HG03354 (cell line): ENCODE data around the gene MCF2L.

ENCODE experiments used
- ATAC-seq: cut with Tn5 transposase; IDR thresholded peaks from one replicate; pipeline ENCODE4 v1.9.1; 2021; ENCODE audit warnings: mild to moderate bottlenecking; ENCODE audit not compliant: unreplicated experiment, poor library complexity, severe bottlenecking

Gene MCF2L

DNA sequence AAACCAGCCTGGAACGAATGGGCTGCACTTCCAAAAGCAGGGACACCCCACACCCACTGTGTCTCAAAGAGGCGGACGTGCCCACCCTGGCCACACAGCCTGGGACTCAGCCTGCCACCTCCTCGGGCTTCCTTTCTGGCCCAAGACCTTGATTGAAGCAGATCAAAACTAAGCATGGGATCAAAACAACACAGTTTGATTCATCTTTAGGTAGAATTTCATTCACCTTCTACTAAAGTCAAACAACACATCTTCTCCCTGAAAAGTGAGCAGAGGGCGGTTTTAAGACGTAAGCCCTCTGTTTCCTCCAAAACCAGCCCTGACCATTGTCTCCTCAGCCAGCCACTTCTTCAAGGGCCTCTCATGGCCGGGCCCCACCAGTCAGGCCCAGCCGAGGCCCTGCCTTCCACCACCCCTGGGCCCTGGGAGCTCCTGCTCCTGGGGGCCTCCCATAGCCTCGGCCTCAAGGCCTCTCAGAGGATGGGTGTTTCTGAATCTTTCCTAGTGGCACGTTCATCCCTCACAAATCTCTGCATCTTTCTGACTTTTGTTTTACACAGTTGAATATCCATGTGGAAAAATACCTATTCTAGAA is 147.3 kb downstream of the MCF2L start:
- ATAC-seq = no peak

DNA sequence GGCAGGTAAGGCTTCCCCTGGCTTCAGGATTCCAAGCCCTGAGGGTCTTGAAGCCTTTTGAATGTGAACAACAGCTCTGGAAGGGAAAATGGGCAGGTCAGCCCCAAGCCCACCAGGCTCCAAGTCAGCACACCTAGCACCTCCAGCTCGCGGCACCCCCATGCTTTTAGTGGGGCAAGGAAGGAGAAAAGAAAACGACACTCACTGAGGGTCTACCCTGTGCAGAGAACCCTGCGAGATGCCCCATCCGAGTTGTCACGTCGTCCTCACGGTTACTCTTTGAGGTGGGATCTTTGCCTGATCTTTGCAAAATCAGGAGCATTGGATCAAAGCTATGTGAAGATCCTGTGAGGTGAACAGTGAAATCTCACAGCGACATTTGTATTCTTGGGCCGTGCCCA is 147.9 kb downstream of the MCF2L start:
- ATAC-seq = no peak

DNA sequence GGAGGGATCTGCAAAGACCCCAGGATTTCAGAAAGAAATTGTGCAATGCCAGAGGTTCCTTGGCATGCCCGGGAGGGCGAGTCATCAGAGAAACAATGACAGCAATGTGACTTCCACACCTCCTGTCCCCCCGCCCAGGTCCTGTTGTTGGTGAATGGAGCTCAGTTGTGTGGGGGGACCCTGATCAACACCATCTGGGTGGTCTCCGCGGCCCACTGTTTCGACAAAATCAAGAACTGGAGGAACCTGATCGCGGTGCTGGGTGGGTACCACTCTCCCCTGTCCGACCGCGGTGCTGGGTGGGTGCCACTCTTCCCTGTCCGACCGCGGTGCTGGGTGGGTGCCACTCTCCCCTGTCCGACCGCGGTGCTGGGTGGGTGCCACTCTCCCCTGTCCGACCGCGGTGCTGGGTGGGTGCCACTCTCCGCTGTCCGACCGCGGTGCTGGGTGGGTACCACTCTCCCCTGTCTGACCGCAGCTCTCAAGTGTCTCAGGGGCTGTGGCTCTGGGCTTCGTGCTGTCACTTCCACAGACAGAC is 148.4 kb downstream of the MCF2L start:
- no peak for ATAC-seq

DNA sequence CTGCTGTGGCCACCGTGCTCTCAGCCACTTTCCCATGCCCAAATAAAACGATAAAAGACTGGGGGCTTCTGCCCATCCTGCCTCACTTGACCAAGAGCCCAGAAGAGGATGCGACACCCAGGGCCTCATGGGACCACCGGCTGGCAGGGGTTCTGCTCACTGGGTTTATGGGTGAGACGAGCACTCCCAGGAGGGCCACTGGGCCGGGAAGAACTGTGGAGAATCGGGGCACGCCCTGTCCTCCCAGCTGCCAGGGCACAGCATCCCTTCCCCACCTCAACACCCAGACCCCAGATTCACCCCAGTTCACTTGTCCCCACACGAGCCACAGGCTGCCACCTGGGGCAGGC is 148.9 kb downstream of the MCF2L start:
- ATAC-seq = no peak

DNA sequence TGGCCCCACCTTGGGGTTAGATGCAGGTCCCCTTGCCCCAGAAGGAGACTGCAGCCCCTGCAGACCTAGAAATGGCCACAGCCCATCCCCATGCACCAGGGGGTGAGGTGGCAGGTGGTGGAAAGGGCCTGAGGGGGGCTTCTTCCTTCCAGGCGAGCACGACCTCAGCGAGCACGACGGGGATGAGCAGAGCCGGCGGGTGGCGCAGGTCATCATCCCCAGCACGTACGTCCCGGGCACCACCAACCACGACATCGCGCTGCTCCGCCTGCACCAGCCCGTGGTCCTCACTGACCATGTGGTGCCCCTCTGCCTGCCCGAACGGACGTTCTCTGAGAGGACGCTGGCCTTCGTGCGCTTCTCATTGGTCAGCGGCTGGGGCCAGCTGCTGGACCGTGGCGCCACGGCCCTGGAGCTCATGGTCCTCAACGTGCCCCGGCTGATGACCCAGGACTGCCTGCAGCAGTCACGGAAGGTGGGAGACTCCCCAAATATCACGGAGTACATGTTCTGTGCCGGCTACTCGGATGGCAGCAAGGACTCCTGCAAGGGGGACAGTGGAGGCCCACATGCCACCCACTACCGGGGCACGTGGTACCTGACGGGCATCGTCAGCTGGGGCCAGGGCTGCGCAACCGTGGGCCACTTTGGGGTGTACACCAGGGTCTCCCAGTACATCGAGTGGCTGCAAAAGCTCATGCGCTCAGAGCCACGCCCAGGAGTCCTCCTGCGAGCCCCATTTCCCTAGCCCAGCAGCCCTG is 149.4 kb downstream of the MCF2L start:
- no peak for ATAC-seq

DNA sequence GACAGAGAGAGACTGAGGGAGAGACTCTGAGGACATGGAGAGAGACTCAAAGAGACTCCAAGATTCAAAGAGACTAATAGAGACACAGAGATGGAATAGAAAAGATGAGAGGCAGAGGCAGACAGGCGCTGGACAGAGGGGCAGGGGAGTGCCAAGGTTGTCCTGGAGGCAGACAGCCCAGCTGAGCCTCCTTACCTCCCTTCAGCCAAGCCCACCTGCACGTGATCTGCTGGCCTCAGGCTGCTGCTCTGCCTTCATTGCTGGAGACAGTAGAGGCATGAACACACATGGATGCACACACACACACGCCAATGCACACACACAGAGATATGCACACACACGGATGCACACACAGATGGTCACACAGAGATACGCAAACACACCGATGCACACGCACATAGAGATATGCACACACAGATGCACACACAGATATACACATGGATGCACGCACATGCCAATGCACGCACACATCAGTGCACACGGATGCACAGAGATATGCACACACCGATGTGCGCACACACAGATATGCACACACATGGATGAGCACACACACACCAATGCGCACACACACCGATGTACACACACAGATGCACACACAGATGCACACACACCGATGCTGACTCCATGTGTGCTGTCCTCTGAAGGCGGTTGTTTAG is 150.3 kb downstream of the MCF2L start:
- ATAC-seq = no peak

DNA sequence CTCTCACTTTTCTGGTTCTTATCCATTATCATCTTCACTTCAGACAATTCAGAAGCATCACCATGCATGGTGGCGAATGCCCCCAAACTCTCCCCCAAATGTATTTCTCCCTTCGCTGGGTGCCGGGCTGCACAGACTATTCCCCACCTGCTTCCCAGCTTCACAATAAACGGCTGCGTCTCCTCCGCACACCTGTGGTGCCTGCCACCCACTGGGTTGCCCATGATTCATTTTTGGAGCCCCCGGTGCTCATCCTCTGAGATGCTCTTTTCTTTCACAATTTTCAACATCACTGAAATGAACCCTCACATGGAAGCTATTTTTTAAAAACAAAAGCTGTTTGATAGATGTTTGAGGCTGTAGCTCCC is 150.8 kb downstream of the MCF2L start:
- ATAC-seq = no peak

DNA sequence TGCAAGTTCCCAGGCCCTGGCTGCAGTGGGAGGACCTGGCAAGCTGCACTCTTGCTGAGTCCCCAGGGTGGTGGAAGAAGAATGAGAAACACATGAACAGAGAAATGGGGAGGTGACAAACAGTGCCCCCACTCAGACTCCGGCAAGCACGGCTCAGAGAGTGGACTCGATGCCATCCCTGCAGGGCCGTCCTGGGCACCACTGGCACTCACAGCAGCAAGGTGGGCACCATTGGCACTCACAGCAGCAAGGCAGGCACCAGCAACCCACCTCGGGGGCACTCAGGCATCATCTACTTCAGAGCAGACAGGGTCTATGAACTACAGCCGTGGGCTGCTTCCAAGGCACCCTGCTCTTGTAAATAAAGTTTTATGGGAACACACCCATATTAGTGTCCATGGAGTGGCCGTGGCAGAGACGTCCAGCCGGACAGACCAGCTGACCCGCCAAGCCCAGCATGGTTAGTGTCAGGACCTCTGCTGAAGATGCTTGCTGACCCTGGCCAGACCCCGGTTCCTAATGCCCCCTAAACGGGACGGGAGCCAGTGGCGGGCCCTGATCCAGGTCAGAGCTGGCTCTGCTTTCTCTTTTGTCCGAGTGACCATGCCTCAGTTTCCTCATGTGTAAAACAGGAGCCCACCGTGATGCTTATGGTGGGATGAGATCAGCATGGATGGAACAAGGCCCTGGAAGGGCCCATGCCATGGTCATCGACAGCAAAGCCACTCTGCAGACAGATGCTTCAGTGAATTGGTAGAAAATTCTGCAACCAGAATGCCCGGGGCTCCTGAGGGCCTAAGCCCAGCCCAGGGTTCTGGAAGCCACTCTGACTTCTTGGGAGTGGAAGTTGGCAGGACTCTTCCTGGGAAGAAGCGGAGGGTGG is 151.5 kb downstream of the MCF2L start:
- no peak for ATAC-seq

DNA sequence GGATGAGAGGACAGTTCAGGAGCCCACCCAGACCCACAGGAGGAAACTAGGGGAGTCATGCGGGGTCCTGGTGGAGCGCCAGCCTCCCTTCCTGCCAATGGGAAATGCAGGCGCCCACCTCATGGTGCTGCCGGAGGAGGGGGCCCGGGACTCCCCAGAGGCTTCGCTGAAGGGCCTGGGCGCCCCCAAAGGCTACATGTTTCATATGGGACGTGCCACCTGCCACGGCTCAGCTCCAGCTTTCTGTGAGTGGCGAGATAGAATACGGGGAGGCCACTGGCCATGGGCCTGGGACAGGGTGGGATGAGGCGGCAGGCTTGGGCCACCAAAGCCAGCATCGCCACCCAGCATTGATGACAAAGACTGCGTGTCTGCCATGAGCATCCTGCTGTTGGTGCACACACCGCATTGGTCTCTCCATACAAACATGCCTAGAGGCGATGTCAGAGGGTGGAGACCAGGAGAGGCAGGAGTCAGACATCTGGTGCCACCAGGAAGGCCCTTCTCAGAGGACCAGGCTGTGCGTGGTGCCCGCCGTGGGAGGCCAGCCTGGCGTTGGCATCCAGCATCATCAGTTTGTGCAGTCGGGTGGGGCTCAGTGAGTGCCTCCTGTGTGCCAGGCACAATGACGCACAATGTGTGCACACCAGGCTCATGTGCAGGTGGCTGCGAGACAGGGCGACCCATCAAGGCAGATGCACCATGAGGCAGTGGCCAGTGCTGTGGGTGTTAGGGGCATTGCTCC is 152.3 kb downstream of the MCF2L start:
- ATAC-seq = no peak

DNA sequence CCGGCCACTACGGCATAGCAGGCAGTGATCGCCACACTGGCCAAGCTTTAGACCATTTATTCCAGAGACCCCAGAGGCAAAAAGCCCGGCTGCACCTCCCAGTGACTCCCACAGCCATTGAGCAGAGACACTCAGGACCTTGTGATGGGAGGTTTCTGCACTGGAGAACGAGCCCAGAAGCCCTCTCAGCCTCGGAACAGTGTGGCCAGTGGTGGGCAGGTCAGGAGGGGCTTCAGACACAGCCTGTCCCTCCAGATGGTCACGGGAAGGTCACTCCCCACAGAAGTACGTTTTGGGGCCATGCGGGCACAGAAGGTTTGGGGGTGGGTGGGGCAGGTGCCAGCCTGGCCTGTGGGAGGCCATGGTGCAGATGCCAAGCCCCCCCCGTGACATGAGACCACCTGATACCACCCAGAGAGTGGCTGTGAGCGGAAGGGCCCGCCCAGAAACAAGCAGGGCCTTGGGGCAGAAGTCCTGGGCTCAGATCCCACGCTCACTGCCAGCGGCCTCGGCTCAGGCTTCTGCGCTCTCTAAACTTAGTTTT is 153.0 kb downstream of the MCF2L start:
- no peak for ATAC-seq

DNA sequence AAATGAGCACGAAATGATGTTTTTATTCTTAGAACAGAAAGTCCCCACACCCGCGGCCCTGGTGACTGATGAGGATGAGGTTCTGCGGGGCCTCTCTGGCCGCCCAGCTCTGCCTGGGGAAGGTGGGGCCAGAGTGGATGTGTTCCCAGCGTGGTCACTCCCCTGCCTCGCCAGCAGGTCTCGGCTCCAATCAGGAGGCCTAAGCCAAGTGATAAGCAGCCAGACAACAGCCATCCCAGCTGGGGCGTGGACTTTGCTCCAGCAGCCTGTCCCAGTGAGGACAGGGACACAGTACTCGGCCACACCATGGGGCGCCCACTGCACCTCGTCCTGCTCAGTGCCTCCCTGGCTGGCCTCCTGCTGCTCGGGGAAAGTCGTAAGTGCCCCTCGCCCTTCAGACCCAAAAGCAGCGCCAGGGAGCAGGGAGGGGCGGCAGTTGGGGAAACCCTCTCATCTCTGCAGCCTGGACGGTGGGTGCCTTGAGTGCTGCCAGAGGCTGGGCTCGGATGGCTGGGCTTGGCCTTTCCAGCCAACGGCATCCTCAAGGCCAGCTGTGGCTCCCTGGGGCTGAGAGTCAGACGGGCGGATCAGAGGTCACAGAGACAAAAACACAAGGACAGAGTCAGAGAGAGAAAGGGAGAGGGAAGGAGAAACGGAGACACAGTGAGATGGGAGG is 153.7 kb downstream of the MCF2L start, which contains the start of gene F10:
Gene F10, plus strand, starts transcription at position 250 of the 676 bp plus-strand sequence. Its CDS starts 57 bp downstream, at position 307.
- ATAC-seq = no peak

DNA sequence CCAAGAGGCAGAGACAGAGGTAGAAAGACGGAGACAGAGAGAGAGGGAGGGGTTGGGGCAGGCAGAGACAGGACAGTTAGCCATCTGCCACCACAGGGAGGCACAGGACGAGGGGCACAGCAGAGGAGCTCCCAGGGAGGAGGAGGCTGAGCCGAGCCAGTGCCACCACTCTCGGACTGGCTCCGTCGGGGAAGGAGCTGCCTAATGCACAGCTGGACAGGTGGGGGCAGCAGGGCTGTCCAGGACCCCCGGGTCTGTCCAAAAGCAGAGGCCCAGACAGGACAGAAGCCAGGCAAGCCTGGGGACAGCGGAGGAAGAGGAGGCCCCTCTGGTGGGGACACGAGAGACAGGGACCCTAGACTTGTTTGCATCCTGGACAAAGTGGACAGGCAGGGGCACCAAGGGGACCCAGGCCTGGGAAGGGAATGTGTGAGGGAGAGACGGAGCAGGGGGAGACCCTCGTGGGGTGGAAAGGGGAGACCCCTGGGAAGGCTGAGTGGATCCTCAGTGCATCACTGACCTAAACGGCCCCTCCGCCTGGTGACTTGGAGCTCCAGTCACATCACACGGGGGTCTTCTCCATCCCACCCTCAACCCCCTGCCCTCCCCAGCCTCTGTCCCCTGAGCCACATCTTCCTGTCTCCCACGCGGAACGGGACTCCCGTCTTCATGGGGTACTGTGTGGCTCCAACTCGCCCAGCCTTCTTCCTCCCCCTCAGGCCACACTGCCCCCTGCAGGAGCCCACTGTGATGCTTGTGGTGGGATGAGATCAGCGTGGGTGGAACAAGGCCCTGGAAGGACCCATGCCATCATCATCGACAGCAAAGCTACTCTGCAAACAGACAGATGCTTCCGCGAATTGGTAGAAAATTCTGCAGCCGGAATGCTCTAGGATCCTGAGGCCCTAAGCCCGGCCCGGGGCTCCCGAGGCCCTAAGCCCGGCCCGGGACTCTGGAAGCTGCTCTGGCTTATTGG is 154.5 kb downstream of the MCF2L start:
- no peak for ATAC-seq

DNA sequence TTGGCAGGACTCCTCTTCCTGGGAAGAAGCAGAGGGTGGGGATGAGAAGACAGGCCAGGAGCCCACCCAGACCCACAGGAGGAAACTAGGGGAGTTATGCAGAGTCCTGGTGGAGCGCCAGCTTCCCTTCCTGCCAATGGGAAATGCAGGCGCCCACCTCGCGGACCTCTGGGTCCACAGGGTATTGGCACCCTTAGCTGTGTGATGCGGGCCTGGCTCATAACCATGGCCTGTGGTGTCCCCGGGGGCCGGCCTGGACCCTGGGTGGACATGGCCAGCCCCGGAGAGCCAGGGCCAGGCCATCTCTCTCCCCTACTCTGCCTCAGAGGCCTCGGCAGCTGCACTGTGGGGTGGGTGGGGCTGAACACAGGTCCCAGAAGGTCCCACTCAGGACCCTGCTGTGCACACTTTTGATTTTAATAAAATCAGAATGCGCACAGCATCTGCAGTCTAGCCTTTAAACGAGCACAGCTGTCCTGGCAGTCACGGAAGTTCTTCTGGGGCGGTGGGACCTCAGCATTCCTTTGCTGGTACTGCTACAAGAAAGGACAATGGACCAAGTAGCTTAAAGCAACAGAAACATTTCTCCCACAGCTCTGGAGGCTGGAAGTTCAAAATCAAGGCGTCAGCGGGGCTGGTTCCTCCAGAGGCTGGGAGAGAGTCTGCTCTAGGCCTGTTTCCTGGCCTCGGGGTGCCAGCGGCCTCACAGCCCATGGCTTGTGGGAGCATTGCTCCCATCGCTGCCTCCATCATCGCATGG is 155.4 kb downstream of the MCF2L start:
- no peak for ATAC-seq

DNA sequence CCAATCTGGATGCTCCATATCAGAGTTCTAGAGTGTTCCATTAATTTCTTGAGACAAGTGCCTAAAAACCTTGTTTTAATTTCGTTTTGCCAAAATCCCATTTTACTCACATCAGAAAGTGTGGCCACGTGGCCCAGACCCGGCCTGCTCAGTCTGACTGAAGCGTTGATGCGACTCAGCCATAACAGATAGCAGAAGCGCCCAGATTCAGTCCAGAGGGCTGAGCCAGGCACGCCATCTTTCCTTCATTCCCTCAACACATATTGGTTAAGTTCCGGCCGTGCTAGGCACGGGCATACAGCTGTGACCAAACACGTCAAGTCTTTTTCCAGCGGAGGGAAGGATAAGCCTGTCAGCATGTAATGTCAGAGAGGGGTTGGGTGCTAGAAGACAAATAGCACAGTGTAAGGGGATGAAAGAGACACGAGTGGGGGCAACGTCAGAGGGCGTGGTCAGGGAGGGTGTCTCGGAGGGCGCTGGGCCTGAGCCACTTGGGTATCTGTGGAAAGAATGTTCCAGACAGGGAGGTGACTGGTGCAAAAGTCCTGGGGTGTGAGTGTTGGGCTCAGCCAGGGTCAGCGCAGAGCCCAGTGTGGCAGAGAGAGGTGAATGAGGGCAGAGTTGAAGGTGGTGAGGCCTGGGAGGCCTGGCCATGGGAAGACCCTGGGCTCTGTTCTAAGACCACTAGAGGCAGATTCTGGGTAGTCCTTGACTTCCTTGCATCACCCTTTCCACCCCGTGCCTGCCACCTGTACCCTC is 156.7 kb downstream of the MCF2L start:
- ATAC-seq = no peak

DNA sequence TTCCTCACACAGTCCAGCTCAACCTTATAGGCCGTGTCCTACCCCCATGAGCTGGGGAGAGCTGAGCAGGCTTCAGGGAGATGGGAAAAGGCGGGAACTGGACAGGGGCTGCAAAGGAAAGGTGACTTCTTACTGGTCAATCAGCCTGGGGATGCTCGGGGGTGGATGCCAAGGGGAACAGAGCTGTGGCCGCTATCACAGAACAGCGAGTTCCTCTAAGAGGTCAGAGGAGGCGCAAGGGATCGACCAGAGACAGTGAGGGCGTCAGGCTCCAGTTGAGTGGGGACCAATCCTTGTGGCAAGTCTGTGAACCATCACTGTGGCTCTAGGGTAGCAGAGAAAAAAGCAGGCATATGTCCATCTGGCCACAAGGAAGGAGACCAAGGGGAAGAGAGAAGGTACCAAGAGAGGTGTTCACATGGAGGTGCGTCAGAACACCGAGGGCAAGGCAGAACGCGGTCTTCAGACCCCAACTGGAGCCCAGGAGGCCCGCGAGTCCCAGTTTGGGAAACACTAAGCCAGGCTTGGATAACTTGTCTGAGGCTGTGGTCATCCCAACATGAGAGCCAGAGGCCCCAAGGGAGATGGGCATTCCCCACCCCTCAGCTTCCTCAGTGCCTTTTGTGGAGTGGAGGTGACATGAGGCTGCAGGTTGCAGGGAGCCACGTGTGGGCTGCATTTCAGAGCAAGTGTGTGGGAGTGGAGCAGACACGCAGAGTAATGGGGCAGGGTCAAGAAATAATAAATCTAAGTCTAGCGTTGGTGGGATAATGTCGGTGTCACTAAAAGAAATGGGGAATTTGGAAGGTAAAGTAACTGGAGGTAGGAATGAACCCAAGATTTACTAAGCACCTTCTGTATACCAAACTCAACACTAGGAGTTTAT is 157.5 kb downstream of the MCF2L start:
- no peak for ATAC-seq
